IMR-90 (cell line): ENCODE data around the gene FBXO44. TPM values are rescaled to one million over a fixed set of nuclear protein-coding genes. Genes with fewer than 3 reads are reported as not detected.

Experiments used
- ATAC-seq: fragments of 200-7000 bp; cut with Tn5 transposase; 2 replicates; pipeline ENCODE4 v1.9.1; 2020; ENCODE audit warnings: low read depth, mild to moderate bottlenecking, moderate library complexity
- BruUV-seq: library from RNA; stranded (reverse); fragments of 400-500 nt; replicated peaks from 2 replicates; lab custom pipeline; 2021; lab: Mats Ljungman, UMichigan
- CTCF ChIA-PET: fragments of 300-600 bp; formaldehyde crosslinking; extraction: SDS; loops from one replicate; lab custom pipeline; 2021; ENCODE audit warnings: antibody characterized with exemption; lab: Yijun Ruan, JAX
- POLR2A ChIA-PET: fragments of 300-600 bp; sonication (Branson Sonifier 250); formaldehyde crosslinking; loops from one replicate; lab custom pipeline; 2022; ENCODE audit warnings: antibody characterized with exemption; ENCODE audit not compliant: unreplicated experiment; lab: Charles Lee
- DNase-seq: peaks from one replicate; pipeline ENCODE4 v3.0.0; 2013
- H2AFZ ChIP-seq: replicated peaks from 2 replicates; pipeline ENCODE3; 2013; ENCODE audit warnings: low read length, mild to moderate bottlenecking; ENCODE audit not compliant: poor library complexity
- H2AK5ac ChIP-seq: 2 replicates; pipeline ENCODE4 v1.6.1; 2013; ENCODE audit warnings: low read depth, low read length, inconsistent platforms
- H2AK9ac ChIP-seq: replicated peaks from 2 replicates; pipeline ENCODE3; 2013; ENCODE audit warnings: mild to moderate bottlenecking, low read depth, low read length, moderate library complexity; ENCODE audit not compliant: poor library complexity
- H2BK120ac ChIP-seq: 2 replicates; pipeline ENCODE4 v1.6.1; 2013; ENCODE audit warnings: low read depth, low read length, inconsistent platforms
- H2BK15ac ChIP-seq: 3 replicates; pipeline ENCODE4 v1.6.1; 2013; ENCODE audit warnings: low read depth, low read length, inconsistent platforms
- H2BK20ac ChIP-seq: 2 replicates; pipeline ENCODE4 v1.6.1; 2013; ENCODE audit warnings: low read depth, mild to moderate bottlenecking, inconsistent platforms, low read length, moderate library complexity
- H2BK5ac ChIP-seq: 2 replicates; pipeline ENCODE4 v1.6.1; 2013; ENCODE audit warnings: mild to moderate bottlenecking, low read depth, low read length, inconsistent platforms; ENCODE audit not compliant: poor library complexity, severe bottlenecking
- H3K14ac ChIP-seq: replicated peaks from 2 replicates; pipeline ENCODE4 v1.6.1; 2013; ENCODE audit warnings: low read depth, low read length, inconsistent platforms
- H3K18ac ChIP-seq: 2 replicates; pipeline ENCODE4 v1.6.1; 2013; ENCODE audit warnings: low read depth, low read length, control low read depth
- H3K23ac ChIP-seq: 2 replicates; pipeline ENCODE4 v1.6.1; 2013; ENCODE audit warnings: low read depth, low read length, inconsistent platforms
- H3K27ac ChIP-seq: 2 replicates; pipeline ENCODE4 v1.5.1; 2013; ENCODE audit warnings: mild to moderate bottlenecking, control low read depth, low read length; ENCODE audit not compliant: insufficient read depth
- H3K27me3 ChIP-seq: 2 replicates; pipeline ENCODE4 v1.6.1; 2013; ENCODE audit warnings: low read length; ENCODE audit not compliant: control insufficient read depth, insufficient read depth
- H3K36me3 ChIP-seq: 2 replicates; pipeline ENCODE4 v1.6.1; 2013; ENCODE audit warnings: low read length, mixed read lengths; ENCODE audit not compliant: control insufficient read depth, insufficient read depth
- H3K4ac ChIP-seq: 2 replicates; pipeline ENCODE4 v1.6.1; 2013; ENCODE audit warnings: low read depth, low read length, inconsistent platforms
- H3K4me1 ChIP-seq: 2 replicates; pipeline ENCODE4 v1.6.1; 2013; ENCODE audit warnings: low read length, mixed read lengths; ENCODE audit not compliant: control insufficient read depth, insufficient read depth
- H3K4me2 ChIP-seq: 2 replicates; pipeline ENCODE4 v1.6.1; 2013; ENCODE audit warnings: low read depth, mild to moderate bottlenecking, control low read depth, low read length, moderate library complexity
- H3K4me3 ChIP-seq: 2 replicates; pipeline ENCODE4 v1.5.1; 2013; ENCODE audit warnings: low read depth, mild to moderate bottlenecking, control low read depth, low read length, moderate library complexity; ENCODE audit not compliant: insufficient read depth
- H3K56ac ChIP-seq: 2 replicates; pipeline ENCODE4 v1.6.1; 2013; ENCODE audit warnings: low read length, inconsistent platforms; ENCODE audit not compliant: insufficient read depth; ENCODE audit errors: extremely low read depth
- H3K79me1 ChIP-seq, 2 experiments: 2 replicates each; pipeline ENCODE4 v1.6.1; 2013; ENCODE audit warnings: low read length in 2 of 2, inconsistent platforms in 1 of 2, low read depth in 1 of 2
- H3K9ac ChIP-seq: 2 replicates; pipeline ENCODE4 v1.6.1; 2013; ENCODE audit warnings: low read depth, low read length, control low read depth
- H3K9me1 ChIP-seq: 2 replicates; pipeline ENCODE4 v1.6.1; 2013; ENCODE audit warnings: low read length, inconsistent platforms; ENCODE audit not compliant: insufficient read depth
- H3K9me3 ChIP-seq: 2 replicates; pipeline ENCODE4 v1.6.1; 2013; ENCODE audit warnings: low read length; ENCODE audit not compliant: control insufficient read depth, insufficient read depth
- H4K20me1 ChIP-seq: 2 replicates; pipeline ENCODE4 v1.6.1; 2013; ENCODE audit warnings: low read length, inconsistent platforms; ENCODE audit not compliant: insufficient read depth
- H4K5ac ChIP-seq: 2 replicates; pipeline ENCODE4 v1.6.1; 2013; ENCODE audit warnings: mild to moderate bottlenecking, low read depth, low read length, control low read depth
- H4K8ac ChIP-seq, 2 experiments: 2 replicates each; pipeline ENCODE4 v1.6.1; 2013; ENCODE audit warnings: low read depth in 2 of 2, low read length in 2 of 2, control low read depth in 1 of 2, inconsistent platforms in 1 of 2
- H4K91ac ChIP-seq: 2 replicates; pipeline ENCODE4 v1.6.1; 2013; ENCODE audit warnings: low read depth, low read length, inconsistent platforms; ENCODE audit not compliant: insufficient read depth
- CEBPB ChIP-seq: IDR thresholded peaks from 2 replicates; pipeline ENCODE4 v1.6.1; 2012; ENCODE audit warnings: low read depth, low read length, improper control_type of control experiment
- CHD1 ChIP-seq: IDR thresholded peaks from 2 replicates; pipeline ENCODE4 v1.6.1; 2012; ENCODE audit warnings: low read depth, low read length, improper control_type of control experiment
- MAFK ChIP-seq: IDR thresholded peaks from 2 replicates; pipeline ENCODE4 v1.6.1; 2012; ENCODE audit warnings: low read depth, low read length, improper control_type of control experiment
- MXI1 ChIP-seq: IDR thresholded peaks from 2 replicates; pipeline ENCODE4 v1.6.1; 2012; ENCODE audit warnings: low read depth, mild to moderate bottlenecking, low read length, moderate library complexity, borderline replicate concordance
- NFE2L2 ChIP-seq: fragments of 150-350 bp; IDR thresholded peaks from 2 replicates; pipeline ENCODE4 v1.6.1; 2016; ENCODE audit warnings: low read depth, mild to moderate bottlenecking, low read length
- POLR2A ChIP-seq: IDR thresholded peaks from 2 replicates; pipeline ENCODE4 v1.6.1; 2012; ENCODE audit warnings: mild to moderate bottlenecking, low read depth, low read length
- RAD21 ChIP-seq: IDR thresholded peaks from 2 replicates; pipeline ENCODE4 v1.6.1; 2012; ENCODE audit warnings: low read length, improper control_type of control experiment
- RCOR1 ChIP-seq: IDR thresholded peaks from 2 replicates; pipeline ENCODE4 v1.6.1; 2012; ENCODE audit warnings: mild to moderate bottlenecking, low read length, improper control_type of control experiment; ENCODE audit not compliant: insufficient replicate concordance
- RFX5 ChIP-seq: IDR thresholded peaks from 2 replicates; pipeline ENCODE4 v1.8.0; 2012; ENCODE audit warnings: low read depth, mild to moderate bottlenecking, low read length, moderate library complexity
- SMC3 ChIP-seq: fragments of 150-350 bp; IDR thresholded peaks from 2 replicates; pipeline ENCODE4 v1.6.1; 2016; ENCODE audit warnings: low read depth, mild to moderate bottlenecking, antibody characterized with exemption, low read length, moderate library complexity
- WGBS, 2 experiments: methylation state at CpG; one replicate each; pipeline versions ENCODE4 v1.1.5 to v1.1.7; 2013; ENCODE audit warnings: missing lambda C conversion rate in 2 of 2; ENCODE audit not compliant: insufficient read length in 1 of 2; ENCODE audit errors: extremely low coverage in 2 of 2; 5-methylcytosine and 5-hydroxymethylcytosine counted together
- dilution Hi-C: fragments of 300-500 bp; cut with HindIII; formaldehyde crosslinking; loops from one replicate; pipeline ENCODE4 v1.14.3; 2018; ENCODE audit warnings: low sequenced_read_pairs; ENCODE audit not compliant: unreplicated experiment
- in situ Hi-C: fragments of 300-500 bp; cut with MboI; formaldehyde crosslinking; loops from 3 replicates; pipeline ENCODE4 v1.14.3; 2019; ENCODE audit warnings: low sequenced_read_pairs, inconsistent platforms, mixed read lengths
- intact Hi-C: fragments of 100-400 bp; cut with micrococcal nuclease; formaldehyde crosslinking; loops from 2 replicates; pipeline ENCODE4 v1.10.0; 2022
- polyA plus RNA-seq, 3 experiments: library from polyadenylated mRNA; depleted of rRNA; stranded (reverse); fragments of >200 nt; gene quantifications; 2 replicates each; pipeline ENCODE4 v1.2.3, GENCODE V29; 2012; ENCODE audit warnings: low replicate concordance in 1 of 3
- total RNA-seq: library from RNA; depleted of rRNA; stranded (reverse); fragments of >200 nt; gene quantifications from 2 replicates; pipeline ENCODE4 v1.2.3, GENCODE V29; 2012
- TF ChIP-seq, protein P1 (sequence below): fragments of 150-350 bp; IDR thresholded peaks from 2 replicates; pipeline ENCODE4 v1.6.1; 2016; ENCODE audit warnings: low read depth, mild to moderate bottlenecking, low read length, moderate library complexity, borderline replicate concordance
- TF ChIP-seq, protein P2 (sequence below): fragments of 150-350 bp; IDR thresholded peaks from 2 replicates; pipeline ENCODE4 v1.6.1; 2017; ENCODE audit warnings: mild to moderate bottlenecking, antibody characterized with exemption, low read length, low read depth

Gene FBXO44
- total and polyA plus RNA-seq, 2 of the 4 experiments (the other 2 are of a cell fraction), result 9.3 to 25.5 TPM

DNA sequence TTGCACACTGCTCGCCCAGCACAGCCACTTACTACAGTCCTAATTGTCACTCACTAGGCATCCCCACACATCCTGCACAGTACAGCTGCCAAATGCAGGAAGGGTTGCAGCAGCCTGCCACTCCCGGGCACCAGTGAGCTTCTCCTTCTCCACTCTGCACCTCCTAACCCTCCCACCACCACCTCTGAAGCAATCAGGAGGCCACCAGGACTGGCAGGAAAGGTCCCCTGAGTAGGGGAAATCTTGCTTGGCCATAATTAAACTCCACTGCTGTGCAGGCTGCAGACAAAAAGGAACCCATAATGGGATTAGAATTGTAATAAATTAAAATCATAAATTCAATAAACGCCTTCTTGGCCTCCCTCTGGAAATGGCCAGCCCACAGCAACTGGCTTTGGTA lies 32.3 kb upstream of the FBXO44 start:
- intact Hi-C loops (no loop called here), dilution Hi-C loops (no loop called here), in situ Hi-C loops (no loop called here)
- H3K9me1 ChIP-seq, result no peaks in the 10 kb centered on the region
- H2AFZ ChIP-seq, result no peak overlapping the region
- no peak overlapping the region for H3K56ac ChIP-seq
- H3K18ac ChIP-seq, result no peak overlapping the region
- WGBS, 2 experiments, result no CpG with 5 or more reads among the region's 3 CpGs
- TF ChIP-seq RAD21 (no peak), NFE2L2 (no peak), RCOR1 (no peak), POLR2A (no peak), CHD1 (no peak), MXI1 (no peak), SMC3 (no peak), RFX5 (no peak), MAFK (no peak), CEBPB (no peak)
- TF ChIP-seq, protein P1, sequence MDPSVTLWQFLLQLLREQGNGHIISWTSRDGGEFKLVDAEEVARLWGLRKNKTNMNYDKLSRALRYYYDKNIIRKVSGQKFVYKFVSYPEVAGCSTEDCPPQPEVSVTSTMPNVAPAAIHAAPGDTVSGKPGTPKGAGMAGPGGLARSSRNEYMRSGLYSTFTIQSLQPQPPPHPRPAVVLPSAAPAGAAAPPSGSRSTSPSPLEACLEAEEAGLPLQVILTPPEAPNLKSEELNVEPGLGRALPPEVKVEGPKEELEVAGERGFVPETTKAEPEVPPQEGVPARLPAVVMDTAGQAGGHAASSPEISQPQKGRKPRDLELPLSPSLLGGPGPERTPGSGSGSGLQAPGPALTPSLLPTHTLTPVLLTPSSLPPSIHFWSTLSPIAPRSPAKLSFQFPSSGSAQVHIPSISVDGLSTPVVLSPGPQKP, result no peak
- TF ChIP-seq, protein P2, sequence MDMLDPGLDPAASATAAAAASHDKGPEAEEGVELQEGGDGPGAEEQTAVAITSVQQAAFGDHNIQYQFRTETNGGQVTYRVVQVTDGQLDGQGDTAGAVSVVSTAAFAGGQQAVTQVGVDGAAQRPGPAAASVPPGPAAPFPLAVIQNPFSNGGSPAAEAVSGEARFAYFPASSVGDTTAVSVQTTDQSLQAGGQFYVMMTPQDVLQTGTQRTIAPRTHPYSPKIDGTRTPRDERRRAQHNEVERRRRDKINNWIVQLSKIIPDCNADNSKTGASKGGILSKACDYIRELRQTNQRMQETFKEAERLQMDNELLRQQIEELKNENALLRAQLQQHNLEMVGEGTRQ, result no peak
- H3K4me2 ChIP-seq, result no peak overlapping the region
- no peak overlapping the region for H3K23ac ChIP-seq
- no peak overlapping the region for H4K8ac ChIP-seq
- no peaks in the 10 kb centered on the region for H3K9me3 ChIP-seq
- H2BK120ac ChIP-seq, result no peak overlapping the region
- H3K4me3 ChIP-seq, result no peak overlapping the region
- H3K27me3 ChIP-seq, result peaks cover 13% of the 10 kb centered on the region; the same call in 1 of the 2 replicates
- no peak overlapping the region for H3K9ac ChIP-seq
- ChIA-PET CTCF (no interaction called here), POLR2A (no interaction called here)
- ATAC-seq (no peak), DNase-seq (no peak)
- no peaks in the 10 kb centered on the region for H3K79me1 ChIP-seq
- H3K36me3 ChIP-seq, result no peaks in the 10 kb centered on the region
- no peaks in the 10 kb centered on the region for H4K20me1 ChIP-seq
- no peak overlapping the region for H3K27ac ChIP-seq
- no peak overlapping the region for H2BK15ac ChIP-seq
- no peak overlapping the region for H3K4ac ChIP-seq
- no peak overlapping the region for H3K14ac ChIP-seq
- H2BK20ac ChIP-seq, result no peak overlapping the region
- H4K5ac ChIP-seq, result no peak overlapping the region
- H3K4me1 ChIP-seq, result no peaks in the 10 kb centered on the region
- no peak overlapping the region for H2AK9ac ChIP-seq
- no peak overlapping the region for H2AK5ac ChIP-seq
- H4K91ac ChIP-seq, result no peak overlapping the region
- no peak overlapping the region for H2BK5ac ChIP-seq
- BruUV-seq, result no TSS peak
